ENCODE results near the gene DNAH17. TPM values are rescaled to one million over a fixed set of nuclear protein-coding genes. Genes with fewer than 3 reads are reported as not detected.
A peak's percentile ranks its signal among the peaks of the same experiment; 100 is the strongest.

Gene DNAH17
- total RNA-seq, 1 donor from 2014 or later, result not detected

- Histone ChIP-seq H3K36me3 (no peaks in the 10 kb centered on the region), H3K4me3 (no peak overlapping the region), H3K27me3 (ENCODE audit: low read depth) (peaks cover 22% of the 10 kb centered on the region), H3K27ac (replicated peaks) (peak overlapping the region; percentile 75), H3K9me3 (replicated peaks) (no peaks in the 10 kb centered on the region), H3K4me1 (peaks cover 13% of the 10 kb centered on the region)
- intact Hi-C loops (cut with micrococcal nuclease), result no loop called here
- TF ChIP-seq, protein P1, sequence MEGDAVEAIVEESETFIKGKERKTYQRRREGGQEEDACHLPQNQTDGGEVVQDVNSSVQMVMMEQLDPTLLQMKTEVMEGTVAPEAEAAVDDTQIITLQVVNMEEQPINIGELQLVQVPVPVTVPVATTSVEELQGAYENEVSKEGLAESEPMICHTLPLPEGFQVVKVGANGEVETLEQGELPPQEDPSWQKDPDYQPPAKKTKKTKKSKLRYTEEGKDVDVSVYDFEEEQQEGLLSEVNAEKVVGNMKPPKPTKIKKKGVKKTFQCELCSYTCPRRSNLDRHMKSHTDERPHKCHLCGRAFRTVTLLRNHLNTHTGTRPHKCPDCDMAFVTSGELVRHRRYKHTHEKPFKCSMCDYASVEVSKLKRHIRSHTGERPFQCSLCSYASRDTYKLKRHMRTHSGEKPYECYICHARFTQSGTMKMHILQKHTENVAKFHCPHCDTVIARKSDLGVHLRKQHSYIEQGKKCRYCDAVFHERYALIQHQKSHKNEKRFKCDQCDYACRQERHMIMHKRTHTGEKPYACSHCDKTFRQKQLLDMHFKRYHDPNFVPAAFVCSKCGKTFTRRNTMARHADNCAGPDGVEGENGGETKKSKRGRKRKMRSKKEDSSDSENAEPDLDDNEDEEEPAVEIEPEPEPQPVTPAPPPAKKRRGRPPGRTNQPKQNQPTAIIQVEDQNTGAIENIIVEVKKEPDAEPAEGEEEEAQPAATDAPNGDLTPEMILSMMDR (IDR thresholded peaks at IDR 0.05; ENCODE audit: borderline replicate concordance), result no peak
- peak; percentile 56 for DNase-seq
Measured at GRCh38 chr17:78563189-78564145, 13.7 kb downstream of the DNAH17 start.

DNA sequence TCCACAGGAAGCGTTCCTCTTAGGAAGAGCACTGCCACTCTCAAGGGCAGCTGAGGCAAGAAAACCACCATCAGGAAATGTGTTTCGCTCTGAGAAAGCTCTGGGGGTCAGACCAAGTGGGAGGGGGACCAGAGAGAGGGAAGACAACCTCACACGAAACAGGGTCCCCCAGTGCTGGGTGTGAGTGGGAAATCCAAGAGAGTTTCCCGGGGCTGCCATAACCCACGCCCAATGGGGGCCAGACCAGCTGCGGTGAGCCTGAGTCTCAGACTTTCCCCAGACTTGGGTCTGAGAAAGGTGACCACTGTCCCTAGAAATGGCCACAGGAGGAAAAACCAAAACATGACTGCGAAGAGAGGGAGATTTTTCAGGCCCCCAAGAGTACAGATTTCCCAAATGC is 14.5 kb downstream of the DNAH17 start:
- TF ChIP-seq, protein P1 (IDR thresholded peaks at IDR 0.05; ENCODE audit: borderline replicate concordance), result no peak
- H3K27ac ChIP-seq (replicated peaks), result peak overlapping the region; percentile 75
- H3K4me1 ChIP-seq, result peaks cover 13% of the 10 kb centered on the region
- intact Hi-C loops (cut with micrococcal nuclease), result no loop called here
- no peak overlapping the region for H3K4me3 ChIP-seq
- no peak for DNase-seq
- H3K36me3 ChIP-seq, result no peaks in the 10 kb centered on the region
- peaks cover 22% of the 10 kb centered on the region for H3K27me3 ChIP-seq (ENCODE audit: low read depth)
- H3K9me3 ChIP-seq (replicated peaks), result no peaks in the 10 kb centered on the region

GRCh38 chr17:78561166-78561565 is 16.0 kb downstream of the DNAH17 start:
- H3K27ac ChIP-seq (replicated peaks), result no peak overlapping the region

DNA sequence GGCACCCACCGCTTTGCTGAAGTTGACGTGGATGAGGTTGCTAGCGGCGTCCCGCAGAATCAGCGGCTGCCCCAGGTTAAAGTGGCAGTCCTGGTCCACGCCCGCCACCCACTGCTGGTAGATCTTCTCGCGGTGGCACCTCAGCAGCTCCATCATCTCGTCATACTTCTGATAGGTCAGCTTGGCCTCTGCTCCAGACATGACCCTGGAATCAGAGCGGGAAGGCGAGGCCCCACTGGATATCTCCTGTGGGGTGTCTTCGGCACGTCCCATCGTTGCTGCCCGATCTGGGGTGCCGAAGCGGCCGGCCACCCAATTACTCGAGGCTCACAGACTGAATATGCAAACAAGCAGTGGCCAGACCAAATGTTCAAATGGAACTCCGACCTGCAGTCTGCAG is 16.5 kb downstream of the DNAH17 start:
- no peak overlapping the region for H3K4me3 ChIP-seq
- TF ChIP-seq, protein P1 (IDR thresholded peaks at IDR 0.05; ENCODE audit: borderline replicate concordance), result no peak
- H3K36me3 ChIP-seq, result no peaks in the 10 kb centered on the region
- intact Hi-C loops (cut with micrococcal nuclease), result no loop called here
- H3K27ac ChIP-seq (replicated peaks), result no peak overlapping the region
- H3K9me3 ChIP-seq (replicated peaks), result no peaks in the 10 kb centered on the region
- peaks cover 13% of the 10 kb centered on the region for H3K4me1 ChIP-seq
- H3K27me3 ChIP-seq (ENCODE audit: low read depth), result peaks cover 22% of the 10 kb centered on the region
- DNase-seq, result no peak

More at GRCh38 chr17:78561166-78561565, 16.0 kb downstream of the DNAH17 start:
- H3K27me3 ChIP-seq (ENCODE audit: low read depth), result peaks cover 22% of the 10 kb centered on the region
- TF ChIP-seq, protein P1 (IDR thresholded peaks at IDR 0.05; ENCODE audit: borderline replicate concordance), result no peak
- no peak for DNase-seq
- H3K4me1 ChIP-seq, result peaks cover 13% of the 10 kb centered on the region
- no peaks in the 10 kb centered on the region for H3K36me3 ChIP-seq
- intact Hi-C loops (cut with micrococcal nuclease), result no loop called here
- H3K9me3 ChIP-seq (replicated peaks), result no peaks in the 10 kb centered on the region
- H3K4me3 ChIP-seq, result no peak overlapping the region

- Histone ChIP-seq H3K4me1 (peaks cover 13% of the 10 kb centered on the region), H3K4me3 (no peak overlapping the region), H3K9me3 (replicated peaks) (no peaks in the 10 kb centered on the region), H3K36me3 (no peaks in the 10 kb centered on the region), H3K27me3 (ENCODE audit: low read depth) (peaks cover 22% of the 10 kb centered on the region), H3K27ac (replicated peaks) (no peak overlapping the region)
- TF ChIP-seq, protein P1 (IDR thresholded peaks at IDR 0.05; ENCODE audit: borderline replicate concordance), result peak; percentile 16
- DNase-seq, result no peak
- intact Hi-C loops (cut with micrococcal nuclease), result no loop called here
Measured at GRCh38 chr17:78559749-78560368, 17.3 kb downstream of the DNAH17 start.
